Activated CD4-positive, alpha-beta T cell treated with anti-CD3 and anti-CD28 coated beads for 24 hours (primary cell): Measurements from ENCODE around the gene CMTM6.
"Not testable (repeated sequence)": the region's sequence is repeated elsewhere in the genome, so short reads cannot be mapped to it uniquely, and the experiment has no call there.

Experiments
- DNase-seq, 2 donors: peaks; one replicate each; pipeline ENCODE4 v3.0.0-alpha.2; 2020; ENCODE audit warnings: low read depth in 2 of 2

The CMTM6 gene

GRCh38 chr3:32499585-32499984 lies 3.1 kb downstream of the CMTM6 start:
- DNase-seq: no peak

- no peak for DNase-seq
Observed at GRCh38 chr3:32498992-32499391, 3.7 kb downstream of the CMTM6 start.

GRCh38 chr3:32498252-32498651 lies 4.4 kb downstream of the CMTM6 start:
- no peak for DNase-seq

GRCh38 chr3:32495609-32496008 lies 7.0 kb downstream of the CMTM6 start:
- DNase-seq: no peak

- DNase-seq: no peak
Observed at GRCh38 chr3:32495085-32495484, 7.6 kb downstream of the CMTM6 start.

- DNase-seq: no peak
Observed at GRCh38 chr3:32493437-32494414, 8.9 kb downstream of the CMTM6 start.

GRCh38 chr3:32492684-32493436 lies 9.8 kb downstream of the CMTM6 start:
- no peak for DNase-seq

GRCh38 chr3:32488474-32489008 lies 14.1 kb downstream of the CMTM6 start:
- no peak for DNase-seq

- DNase-seq: no peak
Observed at GRCh38 chr3:32487781-32488473, 14.7 kb downstream of the CMTM6 start.

- DNase-seq: no peak
Observed at GRCh38 chr3:32484436-32484835, 18.2 kb downstream of the CMTM6 start.

GRCh38 chr3:32483772-32484171 lies 18.9 kb downstream of the CMTM6 start:
- no peak for DNase-seq

GRCh38 chr3:32482693-32483092 lies 20.0 kb downstream of the CMTM6 start:
- DNase-seq: no peak

- DNase-seq: no peak
Observed at GRCh38 chr3:32481791-32482631, 20.6 kb downstream of the CMTM6 start.

- DNase-seq: no peak
Observed at GRCh38 chr3:32480604-32481003, 22.0 kb downstream of the CMTM6 start.

GRCh38 chr3:32474201-32474600 lies 28.5 kb downstream of the CMTM6 start:
- no peak for DNase-seq

- not testable (repeated sequence) for DNase-seq
Observed at GRCh38 chr3:32472151-32472550, 30.5 kb downstream of the CMTM6 start.

- DNase-seq: no peak
Observed at GRCh38 chr3:32471246-32471645, 31.4 kb downstream of the CMTM6 start.

GRCh38 chr3:32470362-32470761 lies 32.3 kb downstream of the CMTM6 start:
- DNase-seq: no peak

GRCh38 chr3:32469151-32469874 lies 33.3 kb downstream of the CMTM6 start:
- no peak for DNase-seq

GRCh38 chr3:32467333-32468070 lies 35.1 kb downstream of the CMTM6 start:
- peak; percentile 61 to 64 for DNase-seq
